Measurements from ENCODE around the gene EXT2.

DNA sequence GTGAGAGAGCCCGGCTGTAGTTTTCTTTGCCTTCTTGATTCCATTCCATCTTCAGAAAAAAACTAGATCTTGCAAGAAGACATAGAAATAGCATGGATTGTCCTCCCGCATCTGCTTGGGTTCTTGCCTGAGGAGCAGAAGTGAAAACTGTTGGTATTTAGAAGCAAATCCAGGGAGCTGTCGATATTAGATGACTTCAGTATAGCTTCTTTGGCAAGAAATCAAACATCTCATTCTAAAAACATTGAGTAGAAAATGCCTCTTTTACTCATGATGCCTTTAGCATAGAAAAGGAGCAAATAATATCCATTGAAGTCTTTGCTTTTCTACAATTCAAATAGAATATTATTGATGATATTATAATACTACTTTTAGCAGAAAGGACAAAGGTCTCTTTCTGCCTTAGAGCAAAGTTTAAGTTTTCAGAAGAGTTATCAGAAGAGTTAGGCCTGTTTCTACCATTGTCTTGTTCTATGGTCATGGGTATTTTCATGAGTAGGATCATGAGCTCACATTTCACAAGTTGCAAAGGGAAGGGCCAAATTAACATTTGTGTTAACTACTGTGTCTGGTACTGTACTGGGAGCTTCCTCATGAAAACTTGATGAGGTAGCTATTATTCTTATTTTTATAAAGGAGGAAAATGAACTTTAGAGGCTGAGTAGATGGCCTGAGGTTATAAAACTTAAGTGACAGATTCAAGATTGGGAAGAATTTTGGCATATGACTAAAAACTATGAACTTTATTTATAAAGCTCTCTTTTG, 49.7 kb downstream of the EXT2 start:
- TF ChIP-seq, protein P1, sequence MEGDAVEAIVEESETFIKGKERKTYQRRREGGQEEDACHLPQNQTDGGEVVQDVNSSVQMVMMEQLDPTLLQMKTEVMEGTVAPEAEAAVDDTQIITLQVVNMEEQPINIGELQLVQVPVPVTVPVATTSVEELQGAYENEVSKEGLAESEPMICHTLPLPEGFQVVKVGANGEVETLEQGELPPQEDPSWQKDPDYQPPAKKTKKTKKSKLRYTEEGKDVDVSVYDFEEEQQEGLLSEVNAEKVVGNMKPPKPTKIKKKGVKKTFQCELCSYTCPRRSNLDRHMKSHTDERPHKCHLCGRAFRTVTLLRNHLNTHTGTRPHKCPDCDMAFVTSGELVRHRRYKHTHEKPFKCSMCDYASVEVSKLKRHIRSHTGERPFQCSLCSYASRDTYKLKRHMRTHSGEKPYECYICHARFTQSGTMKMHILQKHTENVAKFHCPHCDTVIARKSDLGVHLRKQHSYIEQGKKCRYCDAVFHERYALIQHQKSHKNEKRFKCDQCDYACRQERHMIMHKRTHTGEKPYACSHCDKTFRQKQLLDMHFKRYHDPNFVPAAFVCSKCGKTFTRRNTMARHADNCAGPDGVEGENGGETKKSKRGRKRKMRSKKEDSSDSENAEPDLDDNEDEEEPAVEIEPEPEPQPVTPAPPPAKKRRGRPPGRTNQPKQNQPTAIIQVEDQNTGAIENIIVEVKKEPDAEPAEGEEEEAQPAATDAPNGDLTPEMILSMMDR (conservative IDR thresholded peaks at IDR 0.05): no peak
- no peak for TF ChIP-seq ZFX (IDR thresholded peaks at IDR 0.05)

Data from C4-2B (cell line).